Right atrium auricular region (tissue), 2 donors: ENCODE measurements around the gene DENND6A. TPM values are rescaled to one million over a fixed set of nuclear protein-coding genes. Genes with fewer than 3 reads are reported as not detected.
A peak's percentile ranks its signal among the peaks of the same experiment; 100 is the strongest.

Source experiments
- DNase-seq: peaks from one replicate; pipeline ENCODE4 v3.0.0-alpha.2; 2019; ENCODE audit warnings: low spot score
- H3K27ac ChIP-seq, 2 donors: fragments of 200-600 bp; sonication (generic); 1 replicate in 1 of 2; 2 replicates in 1 of 2; pipeline ENCODE4 v1.5.1; 2016 to 2019
- H3K27me3 ChIP-seq, 2 donors: fragments of 200-600 bp; sonication (generic); one replicate each; pipeline versions ENCODE4 v1.5.1 to v1.6.0; 2017 to 2019
- H3K36me3 ChIP-seq: fragments of 200-600 bp; sonication (generic); one replicate; pipeline ENCODE4 v1.5.1; 2016
- H3K4me1 ChIP-seq, 2 donors: fragments of 200-600 bp; sonication (generic); one replicate each; pipeline versions ENCODE4 v1.5.1 to v1.6.0; 2017 to 2019
- H3K4me3 ChIP-seq, 2 donors: fragments of 200-600 bp; sonication (generic); 1 replicate in 1 of 2; 2 replicates in 1 of 2; pipeline ENCODE4 v1.5.1; 2017 to 2019; ENCODE audit warnings: mild to moderate bottlenecking in 1 of 2, moderate library complexity in 1 of 2
- H3K9me3 ChIP-seq, 2 donors: fragments of 200-600 bp; sonication (generic); one replicate each; pipeline ENCODE4 v1.5.1; 2019
- total RNA-seq, 2 donors: library from RNA; depleted of rRNA; stranded (reverse); fragments of >200 nt; gene quantifications; one replicate each; pipeline ENCODE4 v1.1.0, GENCODE V29; 2016
- TF ChIP-seq, protein P1 (sequence below), 2 donors: fragments of 200-600 bp; sonication (generic); IDR thresholded peaks; one replicate each; pipeline ENCODE4 v1.5.1; 2019; ENCODE audit warnings: antibody characterized with exemption in 2 of 2

Gene DENND6A
- total RNA-seq, 2 donors from 2014 or later = 12.7 to 13.3 TPM

DNA sequence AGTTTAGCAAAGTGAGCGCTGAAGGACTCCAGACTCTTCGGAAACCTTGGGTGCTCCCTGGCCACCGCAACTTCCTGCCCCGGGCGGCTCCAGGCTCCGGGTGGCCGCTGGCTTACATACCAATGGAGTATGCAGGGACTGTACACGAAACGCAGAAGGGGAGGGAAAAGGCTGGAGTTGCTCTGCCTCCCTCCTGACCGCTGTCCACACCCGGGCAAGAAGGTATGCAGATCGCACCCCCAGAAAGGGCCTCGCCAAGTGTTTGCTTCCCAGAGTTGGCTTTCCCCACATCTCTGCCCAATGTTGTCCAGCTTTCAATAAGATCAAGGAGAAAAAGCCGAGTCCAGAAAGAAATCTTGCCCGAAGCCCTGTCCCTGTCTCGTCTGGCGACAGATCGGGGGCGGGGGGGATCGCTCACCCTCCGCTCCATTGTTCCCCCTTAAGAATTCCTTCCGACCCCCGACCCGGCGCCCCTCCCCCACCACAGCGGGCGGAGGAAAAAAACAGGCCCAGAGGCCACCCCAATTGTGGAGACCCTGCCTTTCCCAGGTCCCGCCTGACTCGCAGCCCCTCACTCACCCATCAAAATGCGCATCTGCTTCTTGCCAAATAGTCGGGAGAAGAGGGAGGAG lies 96.3 kb downstream of the DENND6A start:
- no peaks in the 10 kb centered on the region for H3K27me3 ChIP-seq
- DNase-seq = peak; percentile 89
- H3K4me1 ChIP-seq = peaks cover 0 to 57% of the 10 kb centered on the region in 2 donors
- no peaks in the 10 kb centered on the region for H3K9me3 ChIP-seq
- TF ChIP-seq, protein P1, sequence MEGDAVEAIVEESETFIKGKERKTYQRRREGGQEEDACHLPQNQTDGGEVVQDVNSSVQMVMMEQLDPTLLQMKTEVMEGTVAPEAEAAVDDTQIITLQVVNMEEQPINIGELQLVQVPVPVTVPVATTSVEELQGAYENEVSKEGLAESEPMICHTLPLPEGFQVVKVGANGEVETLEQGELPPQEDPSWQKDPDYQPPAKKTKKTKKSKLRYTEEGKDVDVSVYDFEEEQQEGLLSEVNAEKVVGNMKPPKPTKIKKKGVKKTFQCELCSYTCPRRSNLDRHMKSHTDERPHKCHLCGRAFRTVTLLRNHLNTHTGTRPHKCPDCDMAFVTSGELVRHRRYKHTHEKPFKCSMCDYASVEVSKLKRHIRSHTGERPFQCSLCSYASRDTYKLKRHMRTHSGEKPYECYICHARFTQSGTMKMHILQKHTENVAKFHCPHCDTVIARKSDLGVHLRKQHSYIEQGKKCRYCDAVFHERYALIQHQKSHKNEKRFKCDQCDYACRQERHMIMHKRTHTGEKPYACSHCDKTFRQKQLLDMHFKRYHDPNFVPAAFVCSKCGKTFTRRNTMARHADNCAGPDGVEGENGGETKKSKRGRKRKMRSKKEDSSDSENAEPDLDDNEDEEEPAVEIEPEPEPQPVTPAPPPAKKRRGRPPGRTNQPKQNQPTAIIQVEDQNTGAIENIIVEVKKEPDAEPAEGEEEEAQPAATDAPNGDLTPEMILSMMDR (IDR thresholded peaks at IDR 0.05) = no peak
- no peaks in the 10 kb centered on the region for H3K36me3 ChIP-seq
- H3K4me3 ChIP-seq = peak overlapping the region; percentile 86 to 97
- peak overlapping the region; percentile 98 to 100 for H3K27ac ChIP-seq

- Histone ChIP-seq H3K4me1 (peaks cover 0 to 57% of the 10 kb centered on the region in 2 donors), H3K36me3 (no peaks in the 10 kb centered on the region), H3K4me3 (peak overlapping the region in 1 of 2 donors; percentile 3), H3K27ac (no peak overlapping the region), H3K9me3 (no peaks in the 10 kb centered on the region), H3K27me3 (no peaks in the 10 kb centered on the region)
- no peak for DNase-seq
- TF ChIP-seq, protein P1 (IDR thresholded peaks at IDR 0.05) = no peak
Observed at GRCh38 chr3:57594576-57594975, 98.3 kb downstream of the DENND6A start.

DNA sequence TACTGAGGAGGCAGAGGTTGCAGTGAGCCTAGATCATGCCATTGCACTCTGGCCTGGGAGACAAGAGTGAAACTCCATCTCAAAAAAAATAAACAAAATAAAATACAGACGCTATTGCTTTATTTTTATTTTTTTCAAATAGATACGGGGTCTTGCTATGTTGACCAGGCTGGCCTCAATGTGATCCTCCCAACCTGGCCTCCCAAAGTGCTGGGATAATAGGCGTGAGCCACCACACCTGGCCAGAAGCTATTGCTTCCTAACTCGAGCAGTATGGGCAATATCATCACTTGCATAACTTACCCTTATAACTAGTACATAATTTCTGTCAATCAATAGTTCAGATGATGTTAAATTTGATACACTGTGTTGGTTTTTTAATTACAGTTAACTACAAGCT lies 98.7 kb downstream of the DENND6A start:
- Histone ChIP-seq H3K27me3 (no peaks in the 10 kb centered on the region), H3K9me3 (no peaks in the 10 kb centered on the region), H3K4me1 (peaks cover 0 to 53% of the 10 kb centered on the region in 2 donors), H3K27ac (no peak overlapping the region), H3K4me3 (peak overlapping the region in 1 of 2 donors; percentile 3), H3K36me3 (no peaks in the 10 kb centered on the region)
- TF ChIP-seq, protein P1 (IDR thresholded peaks at IDR 0.05) = no peak
- DNase-seq = no peak

DNA sequence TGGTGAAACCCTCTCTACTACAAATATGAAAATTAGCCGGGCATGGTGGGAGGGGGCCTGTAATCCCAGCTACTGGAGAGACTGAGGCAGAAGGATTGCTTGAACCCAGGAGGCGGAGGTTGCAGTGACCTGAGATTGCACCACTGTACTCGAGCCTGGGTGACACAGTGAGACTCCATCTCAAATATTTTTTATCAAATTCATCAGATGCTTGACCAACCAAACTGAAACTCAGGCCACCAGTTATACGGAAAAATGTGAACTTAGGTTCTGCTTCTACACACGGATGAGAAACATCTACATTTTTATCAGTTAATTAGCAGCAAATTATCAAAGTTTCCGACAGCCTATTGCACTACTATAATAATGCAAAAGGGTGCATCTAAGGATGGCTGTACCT lies 100.6 kb downstream of the DENND6A start:
- Histone ChIP-seq H3K27me3 (no peaks in the 10 kb centered on the region), H3K27ac (no peak overlapping the region), H3K4me1 (peaks cover 0 to 51% of the 10 kb centered on the region in 2 donors), H3K4me3 (no peak overlapping the region), H3K9me3 (no peaks in the 10 kb centered on the region), H3K36me3 (no peaks in the 10 kb centered on the region)
- TF ChIP-seq, protein P1 (IDR thresholded peaks at IDR 0.05) = no peak
- no peak for DNase-seq

DNA sequence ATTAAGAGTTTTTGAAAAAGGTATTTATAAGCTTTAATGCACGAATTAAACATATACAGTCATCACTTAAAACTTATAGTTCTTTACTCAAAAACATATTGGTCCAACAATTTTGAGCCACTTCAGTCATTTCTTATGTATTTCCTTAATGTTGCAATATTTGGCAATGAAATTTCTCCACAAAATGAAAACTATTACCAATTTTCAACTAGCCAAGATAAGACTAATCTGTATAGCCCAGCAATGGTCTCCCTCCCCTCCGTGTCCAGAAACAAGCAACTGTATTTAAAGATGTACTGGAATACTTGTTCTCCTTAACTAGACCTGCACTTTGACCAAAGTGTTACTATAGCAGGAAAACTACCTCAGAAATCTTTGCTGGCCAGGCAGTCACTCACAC lies 105.0 kb downstream of the DENND6A start:
- no peak overlapping the region for H3K4me3 ChIP-seq
- peaks cover 0 to 48% of the 10 kb centered on the region in 2 donors for H3K4me1 ChIP-seq
- TF ChIP-seq, protein P1 (IDR thresholded peaks at IDR 0.05) = no peak
- H3K9me3 ChIP-seq = no peaks in the 10 kb centered on the region
- no peak overlapping the region for H3K27ac ChIP-seq
- no peaks in the 10 kb centered on the region for H3K27me3 ChIP-seq
- H3K36me3 ChIP-seq = peaks cover 12% of the 10 kb centered on the region
- DNase-seq = no peak

DNA sequence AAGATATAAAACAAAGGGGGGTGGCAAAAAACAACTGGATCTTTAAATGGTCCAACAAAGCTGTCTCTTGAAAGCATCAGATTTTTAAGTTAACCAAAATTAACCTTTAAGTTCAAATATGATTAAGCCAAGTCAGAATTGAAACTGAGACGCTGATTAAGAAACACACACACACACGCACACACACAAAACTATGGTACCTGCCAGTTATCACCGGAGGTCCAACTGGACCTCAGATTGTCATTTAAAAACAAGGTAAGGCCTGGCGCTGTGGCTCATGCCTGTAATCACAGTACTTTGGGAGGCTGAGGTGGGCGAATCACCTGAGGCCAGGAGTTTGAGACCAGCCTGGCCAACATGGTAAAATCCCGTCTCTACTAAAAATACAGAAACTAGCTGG lies 106.1 kb downstream of the DENND6A start:
- H3K27ac ChIP-seq = no peak overlapping the region
- peaks cover 0 to 40% of the 10 kb centered on the region in 2 donors for H3K4me1 ChIP-seq
- TF ChIP-seq, protein P1 (IDR thresholded peaks at IDR 0.05) = no peak
- no peak for DNase-seq
- no peaks in the 10 kb centered on the region for H3K27me3 ChIP-seq
- H3K36me3 ChIP-seq = peaks cover 21% of the 10 kb centered on the region
- no peak overlapping the region for H3K4me3 ChIP-seq
- H3K9me3 ChIP-seq = no peaks in the 10 kb centered on the region
